Upper lobe of left lung (tissue), 6 donors: ENCODE results near the gene DGAT2L6. TPM values are rescaled to one million over a fixed set of nuclear protein-coding genes. Genes with fewer than 3 reads are reported as not detected.

Experiments
- ATAC-seq, 2 donors: fragments of 200-7000 bp; cut with Tn5 transposase; one replicate each; pipeline ENCODE4 v1.9.1; 2022; ENCODE audit warnings: mild to moderate bottlenecking in 2 of 2, moderate library complexity in 2 of 2; ENCODE audit not compliant: low FRiP score in 2 of 2
- DNase-seq, 2 donors: peaks; one replicate each; pipeline ENCODE4 v3.0.0-alpha.2; 2019 to 2020
- H3K27ac ChIP-seq, 4 donors: fragments of 200-600 bp; sonication (generic); one replicate each; pipeline ENCODE4 v1.5.1; 2016 to 2019
- H3K27me3 ChIP-seq, 4 donors: fragments of 200-600 bp; sonication (generic); one replicate each; pipeline ENCODE4 v1.5.1; 2017 to 2019
- H3K36me3 ChIP-seq, 4 donors: fragments of 200-600 bp; sonication (generic); one replicate each; pipeline ENCODE4 v1.5.1; 2016 to 2019
- H3K4me1 ChIP-seq, 4 donors: fragments of 200-600 bp; sonication (generic); one replicate each; pipeline ENCODE4 v1.5.1; 2018 to 2019
- H3K4me3 ChIP-seq, 4 donors: fragments of 200-600 bp; sonication (generic); one replicate each; pipeline ENCODE4 v1.5.1; 2017 to 2019; ENCODE audit warnings: mild to moderate bottlenecking in 2 of 4, moderate library complexity in 1 of 4
- H3K9me3 ChIP-seq, 4 donors: fragments of 200-600 bp; sonication (generic); one replicate each; pipeline ENCODE4 v1.5.1; 2018 to 2019
- EP300 ChIP-seq, 4 donors: sonication (generic); formaldehyde crosslinking; IDR thresholded peaks; one replicate each; pipeline ENCODE4 v1.5.1; 2017; ENCODE audit warnings: antibody characterized with exemption in 4 of 4, control low read depth in 2 of 4
- POLR2A ChIP-seq, 4 donors: fragments of 450-650 bp; IDR thresholded peaks; one replicate each; pipeline ENCODE4 v1.5.1; 2016 to 2017; ENCODE audit warnings: antibody characterized with exemption in 4 of 4, mild to moderate bottlenecking in 2 of 4
- POLR2AphosphoS5 ChIP-seq, 2 donors: sonication (generic); formaldehyde crosslinking; IDR thresholded peaks; one replicate each; pipeline ENCODE4 v1.5.1; 2017; ENCODE audit warnings: antibody characterized with exemption in 2 of 2
- WGBS, 2 donors: methylation state at CpG; one replicate each; pipeline ENCODE4 v1.1.5; 2017 to 2018; 5-methylcytosine and 5-hydroxymethylcytosine counted together
- total RNA-seq, 6 donors: library from RNA; depleted of rRNA in 4 of 6; stranded (reverse); fragments of >200 nt in 4 of 6; gene quantifications; one replicate each; pipeline versions ENCODE4 v1.1.0 to v1.2.1, GENCODE V29; 2016 to 2021
- TF ChIP-seq, protein P1 (sequence below), 6 experiments: fragments of 450-650 bp in 4 of 6; fragments of 200-600 bp in 2 of 6; sonication (generic) in 2 of 6; IDR thresholded peaks; one replicate each; pipeline ENCODE4 v1.5.1; 2016 to 2019; ENCODE audit warnings: antibody characterized with exemption in 6 of 6
- donor health status: DM: no; HTN: no; CAD: no; lungs with moderate emphysema.
- donor health status: DM: no; HTN: yes; CAD: no; lungs with severe emphysema.

DGAT2L6 gene
- total RNA-seq, 6 donors from 2014 or later, result not detected

DNA sequence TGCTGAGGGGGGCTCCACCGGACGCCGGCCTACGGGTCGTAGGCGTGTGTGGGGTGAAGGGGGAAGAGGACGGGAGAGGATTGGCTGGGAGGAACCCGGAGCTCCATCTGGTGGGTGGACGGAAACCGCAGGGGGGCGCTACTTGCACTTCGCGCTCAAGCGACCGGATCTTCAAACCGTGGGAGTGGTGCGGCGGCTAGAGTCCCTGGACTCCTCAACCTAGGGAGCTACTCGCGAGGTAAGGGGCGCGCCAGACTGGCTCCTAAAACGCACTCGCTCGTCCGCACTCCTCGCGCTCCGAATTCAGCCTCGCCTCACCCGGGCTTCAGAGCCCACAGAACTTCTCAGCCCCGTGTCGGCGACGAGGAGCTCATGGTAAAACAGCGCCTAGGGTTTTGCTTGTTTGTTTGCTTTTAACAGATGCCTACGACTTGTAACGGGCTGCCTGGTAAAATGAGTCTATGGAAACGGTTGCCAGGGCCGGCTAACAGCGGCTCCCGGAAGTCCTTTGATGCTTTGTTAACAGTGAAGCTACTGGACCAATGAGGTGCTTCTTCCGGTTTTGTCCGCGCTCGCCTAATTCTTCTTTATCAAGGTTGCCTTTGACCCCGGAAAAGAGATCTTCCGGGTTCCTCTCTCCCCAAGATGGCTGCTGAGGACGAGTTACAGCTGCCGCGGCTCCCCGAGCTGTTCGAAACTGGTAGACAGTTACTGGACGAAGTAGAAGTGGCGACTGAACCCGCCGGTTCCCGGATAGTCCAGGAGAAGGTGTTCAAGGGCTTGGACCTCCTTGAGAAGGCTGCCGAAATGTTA, 43.8 kb upstream of the DGAT2L6 start, which contains the start of gene IGBP1:
Gene IGBP1 (plus strand): TSS at position 145 of the 813 bp plus-strand sequence. CDS start 501 bp downstream, at position 646.
- peak; percentile 93 to 97 for ATAC-seq
- DNase-seq, result peak; percentile 84 to 85
- WGBS, 2 donors, result 1 to 36% methylated on average over 16 to 58 of the region's 59 CpGs
- peak; percentile 39 to 65 for TF ChIP-seq POLR2AphosphoS5 (IDR thresholded peaks at IDR 0.05)
- TF ChIP-seq EP300 (IDR thresholded peaks at IDR 0.05), result no peak
- TF ChIP-seq, protein P1, sequence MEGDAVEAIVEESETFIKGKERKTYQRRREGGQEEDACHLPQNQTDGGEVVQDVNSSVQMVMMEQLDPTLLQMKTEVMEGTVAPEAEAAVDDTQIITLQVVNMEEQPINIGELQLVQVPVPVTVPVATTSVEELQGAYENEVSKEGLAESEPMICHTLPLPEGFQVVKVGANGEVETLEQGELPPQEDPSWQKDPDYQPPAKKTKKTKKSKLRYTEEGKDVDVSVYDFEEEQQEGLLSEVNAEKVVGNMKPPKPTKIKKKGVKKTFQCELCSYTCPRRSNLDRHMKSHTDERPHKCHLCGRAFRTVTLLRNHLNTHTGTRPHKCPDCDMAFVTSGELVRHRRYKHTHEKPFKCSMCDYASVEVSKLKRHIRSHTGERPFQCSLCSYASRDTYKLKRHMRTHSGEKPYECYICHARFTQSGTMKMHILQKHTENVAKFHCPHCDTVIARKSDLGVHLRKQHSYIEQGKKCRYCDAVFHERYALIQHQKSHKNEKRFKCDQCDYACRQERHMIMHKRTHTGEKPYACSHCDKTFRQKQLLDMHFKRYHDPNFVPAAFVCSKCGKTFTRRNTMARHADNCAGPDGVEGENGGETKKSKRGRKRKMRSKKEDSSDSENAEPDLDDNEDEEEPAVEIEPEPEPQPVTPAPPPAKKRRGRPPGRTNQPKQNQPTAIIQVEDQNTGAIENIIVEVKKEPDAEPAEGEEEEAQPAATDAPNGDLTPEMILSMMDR (IDR thresholded peaks at IDR 0.05), result peak; percentile 42 to 67 (median 54)
- peak in 1 of 4 donors; percentile 59 for TF ChIP-seq POLR2A (IDR thresholded peaks at IDR 0.05)
- Histone ChIP-seq H3K27ac (peak within 1 kb of the TSS; percentile 85 to 88 (median 86)), H3K4me1 (peaks cover 12 to 23% (median 15%) of the 10 kb centered on the region in 4 donors), H3K4me3 (peak within 1 kb of the TSS; percentile 36 to 81 (median 74)), H3K27me3 (no peaks in the 10 kb centered on the region), H3K36me3 (peaks cover 0 to 5% (median 0%) of the 10 kb centered on the region in 4 donors), H3K9me3 (no peaks in the 10 kb centered on the region)

DNA sequence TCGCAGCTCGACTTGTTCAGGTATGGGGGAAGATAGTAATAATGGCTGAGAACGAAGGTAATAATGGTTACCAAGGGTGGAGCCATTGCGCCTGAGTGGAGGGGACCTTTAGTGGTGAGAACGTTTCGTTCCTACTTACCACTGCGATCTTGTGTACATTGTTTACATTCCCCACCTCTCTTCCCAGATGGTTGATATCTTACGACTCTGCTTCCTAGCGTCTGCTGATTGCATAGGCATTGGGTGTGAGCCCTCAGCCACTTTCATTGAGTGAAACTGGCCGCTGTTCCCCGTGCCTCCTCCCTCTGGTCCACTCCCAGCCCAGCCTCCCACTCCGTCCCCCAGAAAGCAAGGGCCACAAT, 43.2 kb upstream of the DGAT2L6 start:
- WGBS, 2 donors, result 0 to 30% methylated on average over 6 to 12 of the region's 12 CpGs
- peak; percentile 3 to 17 for ATAC-seq
- H3K27ac ChIP-seq, result peak overlapping the region; percentile 85 to 88 (median 86)
- no peaks in the 10 kb centered on the region for H3K9me3 ChIP-seq
- no peak for TF ChIP-seq POLR2AphosphoS5 (IDR thresholded peaks at IDR 0.05)
- peak overlapping the region; percentile 36 to 81 (median 74) for H3K4me3 ChIP-seq
- H3K36me3 ChIP-seq, result peaks cover 0 to 5% (median 0%) of the 10 kb centered on the region in 4 donors
- no peak for DNase-seq
- H3K27me3 ChIP-seq, result no peaks in the 10 kb centered on the region
- peaks cover 12 to 23% (median 15%) of the 10 kb centered on the region in 4 donors for H3K4me1 ChIP-seq

DNA sequence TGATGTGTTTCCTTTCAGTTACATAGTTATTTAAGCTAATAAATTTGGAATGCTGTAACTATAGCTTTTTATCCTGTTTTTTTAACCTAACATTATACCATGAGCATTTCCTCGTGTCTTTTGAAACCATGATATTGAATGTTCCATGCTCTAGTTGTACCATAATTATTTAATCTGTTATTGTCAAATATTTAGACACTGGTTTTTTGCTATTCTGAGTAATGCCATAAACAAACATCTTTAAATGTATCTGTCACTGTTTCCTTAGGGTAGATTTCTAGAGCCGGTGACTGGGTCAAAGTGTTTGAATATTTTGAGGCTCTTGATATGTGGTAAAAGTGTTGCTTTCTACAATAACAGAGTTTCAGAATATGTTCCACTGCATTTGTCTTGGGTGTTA, 38.7 kb upstream of the DGAT2L6 start:
- H3K4me1 ChIP-seq, result peaks cover 10 to 16% (median 12%) of the 10 kb centered on the region in 4 donors
- H3K27me3 ChIP-seq, result no peaks in the 10 kb centered on the region
- peaks cover 0 to 5% (median 0%) of the 10 kb centered on the region in 4 donors for H3K36me3 ChIP-seq
- ATAC-seq (no peak), DNase-seq (no peak)
- H3K27ac ChIP-seq, result no peak overlapping the region
- 87 to 93% methylated on average over 2 of the region's 2 CpGs for WGBS, 2 donors
- H3K4me3 ChIP-seq, result no peak overlapping the region
- H3K9me3 ChIP-seq, result no peaks in the 10 kb centered on the region
- TF ChIP-seq, protein P1 (IDR thresholded peaks at IDR 0.05), result no peak
- TF ChIP-seq POLR2A (IDR thresholded peaks at IDR 0.05) (no peak), POLR2AphosphoS5 (IDR thresholded peaks at IDR 0.05) (no peak), EP300 (IDR thresholded peaks at IDR 0.05) (no peak)

DNA sequence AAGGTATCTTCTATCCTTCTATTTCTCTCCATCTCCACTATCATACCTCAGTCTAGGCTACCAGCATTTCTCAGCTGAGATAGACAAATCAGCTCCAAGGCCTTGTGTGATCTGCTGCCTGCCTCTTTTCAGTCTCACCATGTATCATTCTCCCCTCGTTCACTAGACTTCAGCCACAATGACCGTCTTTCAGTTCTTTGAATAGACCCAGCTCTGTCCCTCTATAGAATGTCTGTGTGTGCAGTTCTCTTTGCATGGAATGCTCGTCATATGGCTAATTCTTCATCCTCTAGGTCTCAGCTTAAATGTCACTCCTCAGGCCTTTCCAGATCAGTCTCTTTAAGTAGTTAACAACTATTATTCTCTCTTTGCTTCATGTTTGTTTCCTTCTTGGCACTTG, 37.5 kb upstream of the DGAT2L6 start:
- ATAC-seq (no peak), DNase-seq (no peak)
- Histone ChIP-seq H3K9me3 (no peaks in the 10 kb centered on the region), H3K4me1 (peaks cover 3 to 9% (median 7%) of the 10 kb centered on the region in 4 donors), H3K27ac (no peak overlapping the region), H3K36me3 (peaks cover 0 to 5% (median 0%) of the 10 kb centered on the region in 4 donors), H3K4me3 (no peak overlapping the region), H3K27me3 (no peaks in the 10 kb centered on the region)
- no peak for TF ChIP-seq POLR2AphosphoS5 (IDR thresholded peaks at IDR 0.05)
- no peak for TF ChIP-seq EP300 (IDR thresholded peaks at IDR 0.05)
- TF ChIP-seq, protein P1 (IDR thresholded peaks at IDR 0.05), result no peak
- no peak for TF ChIP-seq POLR2A (IDR thresholded peaks at IDR 0.05)
- WGBS, 2 donors, result 85 to 95% methylated on average over 3 of the region's 3 CpGs

- no peaks in the 10 kb centered on the region for H3K4me1 ChIP-seq
- H3K36me3 ChIP-seq, result peaks cover 0 to 3% (median 0%) of the 10 kb centered on the region in 4 donors
- WGBS, 2 donors, result 89 to 100% methylated on average over 2 of the region's 2 CpGs
- H3K27me3 ChIP-seq, result no peaks in the 10 kb centered on the region
- DNase-seq (no peak), ATAC-seq (no peak)
- no peak overlapping the region for H3K27ac ChIP-seq
- no peak overlapping the region for H3K4me3 ChIP-seq
- TF ChIP-seq POLR2A (IDR thresholded peaks at IDR 0.05) (no peak), EP300 (IDR thresholded peaks at IDR 0.05) (no peak), POLR2AphosphoS5 (IDR thresholded peaks at IDR 0.05) (no peak)
- TF ChIP-seq, protein P1 (IDR thresholded peaks at IDR 0.05), result no peak
- H3K9me3 ChIP-seq, result no peaks in the 10 kb centered on the region
These were observed 35.9 kb upstream of the DGAT2L6 start for GRCh38 chrX:70141373-70141772.
